Fibroblast of skin of back (primary cell): Measurements from ENCODE around the gene PPP2R3B.
A peak's percentile ranks its signal among the peaks of the same experiment; 100 is the strongest.

ENCODE experiments used
- DNase-seq: peaks from one replicate; pipeline ENCODE4 v3.0.0-alpha.2; 2013

PPP2R3B gene

DNA sequence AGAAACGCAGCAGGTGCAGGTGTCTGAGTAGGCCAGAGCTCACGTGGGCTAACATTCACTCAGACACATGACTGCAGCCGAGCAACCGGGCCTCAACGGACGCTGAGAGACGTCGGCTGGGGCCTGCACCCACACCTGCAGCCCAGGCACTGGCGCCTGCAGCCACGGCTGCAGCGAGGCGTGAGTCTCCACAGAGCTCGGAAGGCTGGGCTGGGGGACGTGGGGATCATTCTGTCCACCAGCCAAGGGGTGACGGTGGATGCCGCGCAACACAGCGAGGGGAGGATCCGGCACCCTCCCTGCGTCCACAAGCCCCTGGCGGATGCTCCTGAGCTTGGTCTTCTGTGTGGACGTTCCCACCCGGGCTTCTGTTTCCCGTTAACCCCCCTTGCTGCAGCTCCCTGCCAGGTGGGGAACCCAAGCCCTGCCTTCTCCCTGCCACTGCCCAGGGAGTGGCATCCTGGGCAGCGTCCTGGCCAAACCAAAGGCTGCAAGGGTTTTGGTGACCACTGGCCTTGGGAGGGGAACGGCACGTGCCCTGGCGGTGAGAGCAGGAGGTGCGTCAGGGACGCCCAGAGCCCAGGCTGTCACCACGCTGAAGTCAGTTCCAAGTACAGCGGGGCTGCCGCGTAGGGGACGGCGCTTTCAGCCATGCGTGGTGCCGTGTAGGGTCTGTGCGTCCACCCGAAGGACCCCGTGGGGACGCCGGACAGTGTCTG lies 16.3 kb downstream of the PPP2R3B start:
- no peak for DNase-seq

DNA sequence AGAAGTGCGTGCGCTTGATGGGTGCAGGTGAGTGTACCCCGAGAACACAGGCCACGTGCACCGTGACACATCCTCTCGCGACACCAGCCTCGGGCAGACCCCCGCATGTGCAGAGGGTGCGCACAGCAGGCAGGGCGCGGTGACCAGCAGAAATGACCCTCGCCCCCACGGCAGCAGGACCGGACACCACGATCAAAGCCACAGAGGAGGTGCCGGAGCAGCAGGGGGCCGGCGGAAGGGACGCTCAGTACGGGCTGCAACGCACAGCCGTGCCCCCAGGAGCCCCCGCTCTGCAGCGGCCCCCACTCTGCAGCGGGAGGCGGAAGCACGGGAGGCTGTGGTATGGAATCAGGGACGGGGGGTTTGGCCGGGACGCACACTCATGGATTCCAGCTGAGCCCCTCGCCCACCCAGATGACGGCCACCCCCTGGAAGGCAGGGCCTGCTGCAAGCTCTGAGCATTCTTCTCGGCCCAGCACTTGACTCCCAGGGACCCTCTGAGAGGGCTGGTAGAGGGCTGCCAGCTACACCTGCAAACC lies 17.1 kb downstream of the PPP2R3B start:
- no peak for DNase-seq

DNA sequence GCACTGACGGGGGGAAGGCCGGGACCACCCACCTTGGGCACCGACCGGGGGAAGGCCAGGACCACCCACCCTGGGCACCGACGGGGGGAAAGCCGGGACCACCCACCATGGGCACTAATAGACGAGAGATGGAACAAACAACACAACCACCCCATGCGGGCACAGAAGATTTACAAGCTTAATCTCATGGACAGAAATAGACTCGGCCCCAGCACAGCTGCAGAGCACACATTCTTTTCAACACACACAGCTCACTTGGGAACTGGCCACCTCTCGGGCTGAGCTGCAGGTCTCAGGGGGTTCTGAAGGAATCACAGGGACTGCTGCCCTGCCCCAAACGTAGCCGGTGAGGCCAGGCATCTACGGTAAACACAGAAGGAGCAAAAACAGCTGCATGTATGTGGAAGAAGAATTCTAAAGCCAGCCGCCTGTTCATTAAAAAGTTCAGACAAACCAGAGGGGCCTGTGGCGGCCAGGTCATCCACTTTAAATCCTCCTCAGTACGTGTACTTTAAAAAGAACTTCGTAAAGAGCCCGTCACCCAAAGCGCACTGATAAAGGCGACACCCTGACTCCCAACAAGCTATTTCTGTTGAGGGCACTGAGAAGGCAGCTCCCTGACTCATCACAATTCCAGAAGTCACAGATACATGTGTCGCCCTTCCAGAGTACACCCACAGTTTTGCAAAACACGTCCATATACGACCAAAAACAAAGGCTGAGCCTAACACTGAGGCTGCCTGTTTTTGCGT lies 17.7 kb downstream of the PPP2R3B start:
- peak; percentile 69 for DNase-seq

DNA sequence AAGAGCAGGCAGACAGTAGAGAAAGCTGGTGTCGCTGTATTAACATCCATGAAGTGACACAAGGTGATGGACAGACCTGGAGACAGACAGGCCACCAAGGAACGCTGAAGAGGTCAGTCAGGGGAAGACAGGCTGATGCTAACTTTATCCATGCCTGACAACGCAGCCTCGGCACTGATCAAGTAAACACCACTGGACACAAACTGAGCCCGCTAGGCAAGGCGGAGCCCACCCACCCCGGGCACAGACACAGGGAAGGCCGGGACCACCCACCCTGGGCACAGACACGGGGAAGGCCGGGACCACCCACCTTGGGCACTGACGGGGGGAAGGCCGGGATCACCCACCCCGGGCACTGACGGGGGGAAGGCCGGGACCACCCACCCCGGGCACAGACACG lies 18.8 kb downstream of the PPP2R3B start:
- DNase-seq = no peak

DNA sequence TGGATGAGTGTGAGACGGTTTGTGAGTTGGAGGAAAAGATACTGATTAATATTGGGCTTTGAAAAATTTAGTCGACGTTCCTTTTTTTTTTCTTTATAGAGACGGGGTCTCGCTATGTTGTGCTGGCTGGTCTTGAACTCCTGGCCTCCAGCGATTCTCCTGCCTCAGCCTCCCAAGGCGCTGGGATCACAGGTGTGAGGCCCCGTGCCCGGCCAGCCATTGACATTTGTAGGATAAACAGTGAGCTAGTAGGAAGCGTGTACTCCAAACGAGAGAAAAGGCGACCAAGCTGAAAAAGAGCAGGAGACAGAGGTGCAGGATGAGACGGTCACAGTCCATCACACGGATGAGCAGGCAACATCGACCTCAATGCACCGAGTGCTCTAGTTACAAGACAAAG lies 19.4 kb downstream of the PPP2R3B start:
- DNase-seq = no peak

DNA sequence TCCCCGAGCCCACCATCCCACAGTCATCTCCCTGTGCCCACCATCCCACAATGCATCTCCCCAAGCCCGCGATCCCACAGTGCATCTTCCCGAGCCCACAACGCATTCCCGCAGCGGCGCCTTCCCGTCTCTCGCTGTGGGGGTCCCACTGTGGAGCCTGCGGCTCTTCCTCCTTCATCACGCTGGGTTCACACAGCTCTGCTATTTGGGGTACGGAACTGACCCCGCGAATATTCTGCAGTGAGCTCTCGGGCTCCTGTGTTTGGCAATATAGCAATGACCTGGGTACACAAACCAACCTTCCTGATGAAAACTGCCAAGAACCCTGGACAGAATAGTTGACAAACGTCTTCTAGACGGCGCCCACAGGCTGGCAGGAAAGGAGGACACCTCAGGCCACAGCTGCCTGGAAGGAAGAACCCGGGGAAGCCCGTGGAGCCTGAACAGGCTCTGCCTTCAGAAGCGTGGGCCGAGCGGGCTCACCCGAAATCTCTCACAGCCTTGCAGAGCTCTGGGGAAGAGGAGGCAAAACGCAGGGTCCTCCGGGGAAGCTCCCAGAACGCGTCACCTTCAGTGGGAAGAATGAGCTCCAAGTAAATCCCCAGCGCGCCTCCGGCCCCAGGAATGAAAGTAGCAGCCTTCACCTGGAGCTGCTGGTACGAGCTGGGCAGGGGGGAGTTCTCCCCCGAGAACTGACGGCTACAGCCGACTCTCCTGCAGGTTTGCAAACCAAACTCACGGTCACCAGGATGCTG lies 22.9 kb downstream of the PPP2R3B start:
- no peak for DNase-seq

DNA sequence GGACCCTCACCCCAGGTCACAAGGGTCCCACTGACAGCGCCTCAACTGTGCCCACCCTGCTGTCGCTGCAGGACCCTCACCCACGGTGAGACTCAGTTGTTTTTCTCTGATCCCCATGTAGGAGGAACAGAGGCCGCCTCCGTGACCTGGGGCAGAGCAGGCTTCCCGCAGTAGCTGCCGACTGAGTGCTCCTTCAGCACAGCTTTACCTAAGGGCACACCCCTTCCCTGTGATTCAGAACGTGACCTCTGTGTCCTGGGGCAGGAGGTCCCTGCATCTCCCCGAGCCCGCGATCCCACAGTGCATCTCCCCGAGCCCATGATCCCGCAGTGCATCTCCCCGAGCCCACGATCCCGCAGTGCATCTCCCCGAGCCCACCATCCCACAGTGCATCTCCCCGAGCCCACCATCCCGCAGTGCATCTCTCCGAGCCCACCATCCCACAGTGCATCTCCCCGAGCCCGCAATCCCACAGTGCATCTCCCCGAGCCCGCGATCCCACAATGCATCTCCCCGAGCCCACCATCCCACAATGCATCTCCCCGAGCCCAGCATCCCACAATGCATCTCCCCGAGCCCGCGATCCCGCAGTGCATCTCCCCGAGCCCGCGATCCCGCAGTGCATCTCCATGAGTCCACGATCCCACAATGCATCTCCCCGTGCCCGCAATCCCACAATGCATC lies 23.6 kb downstream of the PPP2R3B start:
- DNase-seq = no peak

DNA sequence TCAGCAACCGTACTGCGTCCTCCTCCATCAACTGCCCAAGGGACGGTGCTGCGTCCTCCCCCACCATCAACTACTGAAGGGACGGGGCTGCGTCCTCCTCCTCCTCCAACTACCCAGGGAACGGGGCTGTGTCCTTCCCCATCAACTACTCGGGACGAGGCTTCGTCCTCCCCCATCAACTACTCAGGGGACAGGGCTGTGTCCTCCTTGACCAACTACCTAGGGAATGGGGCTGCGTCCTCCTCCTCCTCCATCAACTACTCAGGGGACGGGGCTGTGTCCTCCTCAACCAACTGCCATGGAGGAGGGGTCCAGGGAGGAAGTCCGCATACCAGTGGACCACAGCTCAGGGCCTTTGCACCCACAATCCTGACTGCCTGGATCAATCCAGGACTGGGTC lies 24.4 kb downstream of the PPP2R3B start:
- no peak for DNase-seq

DNA sequence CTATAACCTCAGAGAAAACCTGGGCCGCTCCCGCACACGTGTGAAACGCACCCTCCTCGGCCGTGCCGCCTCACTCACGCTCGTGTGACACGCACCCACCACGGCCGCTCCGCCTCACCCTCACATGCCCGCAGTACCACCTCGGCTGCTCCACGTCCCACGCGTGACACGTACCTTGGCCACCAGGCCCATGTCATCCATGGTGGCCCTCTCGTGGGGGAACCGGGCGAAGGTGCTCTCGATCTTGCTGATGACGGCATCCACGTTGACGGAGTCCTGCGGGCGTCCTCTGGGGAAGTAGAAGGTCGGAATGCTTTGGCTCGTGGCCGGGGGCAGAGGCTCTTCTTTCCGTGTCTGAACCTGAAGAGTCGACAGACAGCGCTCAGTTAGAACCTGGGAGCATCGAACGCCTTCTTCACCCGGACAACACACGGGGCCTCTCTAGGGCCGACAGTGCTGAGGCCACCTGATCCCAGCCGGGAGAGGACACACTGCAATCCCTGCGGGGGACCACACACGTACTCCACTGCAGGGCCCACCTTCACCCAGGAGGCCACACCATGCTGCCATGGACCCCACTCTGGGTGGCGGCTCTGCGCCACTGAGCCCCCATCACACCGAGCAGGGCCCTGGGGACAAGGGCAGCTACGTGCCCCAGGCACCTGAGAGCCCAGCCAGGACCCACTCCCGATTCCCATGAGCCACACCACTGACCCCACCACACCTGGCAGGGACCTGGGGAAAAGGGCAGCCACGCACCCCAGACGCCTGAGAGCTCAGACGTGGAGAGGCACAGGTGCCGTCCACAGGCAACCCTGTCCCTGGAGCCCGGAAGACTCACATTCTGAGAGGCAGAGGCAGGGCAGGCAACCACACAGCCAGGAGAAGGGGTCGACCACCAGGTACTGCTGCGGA lies 25.2 kb downstream of the PPP2R3B start:
- DNase-seq = no peak

DNA sequence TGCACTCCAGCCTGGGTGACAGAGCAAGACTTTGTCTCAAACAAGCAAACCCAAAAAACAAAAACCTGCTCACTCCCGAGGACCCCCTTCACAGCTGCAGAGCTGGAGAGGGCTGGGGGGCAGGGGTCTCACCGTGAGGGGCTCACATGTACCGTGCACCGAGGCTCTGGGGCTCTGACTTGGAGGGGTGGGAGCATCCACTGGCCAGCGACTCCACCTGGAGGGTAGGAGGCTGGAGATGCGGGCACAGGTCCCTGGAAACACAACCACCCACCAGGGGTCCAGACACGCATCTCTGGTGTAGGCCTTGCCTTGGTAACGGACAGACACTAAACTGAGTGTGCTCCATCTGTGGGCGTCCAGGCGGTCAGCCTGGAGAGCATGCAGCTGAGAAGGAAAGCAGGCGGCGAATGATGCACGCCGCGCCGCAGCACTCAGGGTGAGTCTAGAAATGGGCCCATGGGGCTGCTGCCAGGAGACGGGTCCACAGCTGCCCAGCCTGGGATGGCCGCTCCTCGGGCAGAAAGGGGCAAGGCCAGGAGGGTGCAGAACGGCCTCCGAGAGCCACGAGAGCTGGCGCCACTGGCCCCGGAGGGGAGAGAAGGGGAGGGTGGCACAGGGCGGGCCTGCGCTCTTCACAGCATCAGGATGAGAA lies 26.1 kb downstream of the PPP2R3B start:
- no peak for DNase-seq

DNA sequence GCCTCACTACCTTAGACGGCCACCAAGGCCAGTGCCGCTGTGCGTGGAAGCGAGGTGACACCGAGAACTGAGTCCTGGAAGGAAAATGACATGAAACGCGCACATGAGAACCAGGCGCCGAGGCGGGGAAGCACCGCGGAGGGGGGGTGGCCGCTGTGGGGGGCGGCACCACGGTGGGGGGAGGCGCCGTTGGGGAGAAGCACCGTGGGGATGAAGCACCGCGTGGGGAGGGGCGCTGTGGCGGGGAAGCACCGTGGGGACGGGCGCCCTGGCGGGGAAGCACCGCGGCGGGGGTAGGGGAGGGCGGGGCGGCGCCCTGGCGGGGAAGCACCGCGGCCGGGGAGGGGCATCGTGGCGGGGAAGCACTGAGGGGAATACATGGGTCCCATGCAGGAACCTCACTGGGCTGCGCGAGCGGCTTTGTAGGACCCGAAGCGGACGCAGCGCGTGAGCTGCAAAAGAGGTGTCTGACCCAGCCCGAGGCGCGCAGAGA lies 28.0 kb downstream of the PPP2R3B start:
- DNase-seq = no peak

DNA sequence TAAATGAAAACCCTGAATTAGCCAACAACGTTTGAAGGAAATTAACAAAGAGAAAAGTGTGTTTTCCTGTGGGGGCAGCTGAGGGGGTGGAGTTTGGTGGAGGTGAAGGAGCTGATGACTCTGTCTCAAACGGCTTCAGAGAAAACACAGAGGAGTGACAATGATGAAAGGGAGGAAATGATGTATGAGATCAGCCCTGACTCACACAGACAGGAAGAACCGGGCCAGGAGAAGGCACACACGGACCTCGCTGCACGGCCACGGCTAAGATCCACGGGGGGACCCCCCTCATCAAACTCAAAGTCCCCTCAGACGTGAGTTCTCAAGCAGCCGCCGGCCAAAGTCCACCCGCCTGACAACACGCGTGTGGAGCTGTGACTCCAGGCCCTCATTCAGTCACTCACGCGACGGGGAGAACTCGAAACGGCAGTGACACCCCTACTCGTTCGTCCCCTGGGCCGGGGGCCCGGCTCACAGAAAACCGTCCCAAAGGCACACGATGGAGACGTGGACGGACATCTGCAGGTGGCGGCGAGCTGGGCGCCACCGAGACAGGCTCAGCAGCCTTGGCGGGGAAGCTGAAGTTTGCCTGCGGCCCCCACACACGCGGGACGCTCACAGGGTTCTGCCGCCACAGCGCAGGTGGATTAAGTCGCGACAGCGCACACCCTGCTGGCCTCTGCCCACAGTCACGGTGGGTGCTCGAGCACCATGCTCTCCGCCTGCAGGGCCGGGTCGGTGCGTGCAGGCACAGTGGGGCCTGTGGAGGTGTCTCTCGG lies 28.8 kb downstream of the PPP2R3B start:
- peak; percentile 62 for DNase-seq

DNA sequence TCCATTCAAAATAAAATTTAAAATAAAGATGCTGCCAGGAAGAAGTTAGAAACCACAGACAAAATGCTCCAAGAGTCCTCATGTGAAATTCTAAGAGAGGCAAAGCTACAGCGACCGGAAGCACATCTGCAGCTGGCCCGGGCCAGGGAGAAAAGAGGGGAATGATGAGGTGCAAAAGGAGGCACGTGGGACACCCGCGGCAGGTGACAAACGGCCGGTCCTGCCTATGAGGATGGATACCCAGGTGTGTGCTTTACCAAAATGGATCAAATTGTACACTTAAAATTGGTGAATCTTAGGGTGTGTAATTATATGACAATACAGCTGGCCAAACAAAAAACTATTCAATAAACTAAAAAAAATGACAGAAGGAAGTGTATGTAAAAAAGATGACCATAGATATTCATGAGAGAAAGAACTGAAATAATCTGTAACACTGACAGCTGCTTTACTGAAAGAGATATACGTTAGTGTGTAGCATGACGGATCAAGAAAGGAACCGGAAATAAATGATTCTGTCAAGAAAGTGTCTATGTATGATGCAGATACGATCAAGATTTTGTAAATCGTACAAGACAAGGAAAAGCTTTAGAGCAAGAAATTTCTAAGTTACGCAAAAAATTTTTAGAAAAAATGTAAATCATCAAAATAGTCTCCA lies 29.5 kb downstream of the PPP2R3B start:
- no peak for DNase-seq

DNA sequence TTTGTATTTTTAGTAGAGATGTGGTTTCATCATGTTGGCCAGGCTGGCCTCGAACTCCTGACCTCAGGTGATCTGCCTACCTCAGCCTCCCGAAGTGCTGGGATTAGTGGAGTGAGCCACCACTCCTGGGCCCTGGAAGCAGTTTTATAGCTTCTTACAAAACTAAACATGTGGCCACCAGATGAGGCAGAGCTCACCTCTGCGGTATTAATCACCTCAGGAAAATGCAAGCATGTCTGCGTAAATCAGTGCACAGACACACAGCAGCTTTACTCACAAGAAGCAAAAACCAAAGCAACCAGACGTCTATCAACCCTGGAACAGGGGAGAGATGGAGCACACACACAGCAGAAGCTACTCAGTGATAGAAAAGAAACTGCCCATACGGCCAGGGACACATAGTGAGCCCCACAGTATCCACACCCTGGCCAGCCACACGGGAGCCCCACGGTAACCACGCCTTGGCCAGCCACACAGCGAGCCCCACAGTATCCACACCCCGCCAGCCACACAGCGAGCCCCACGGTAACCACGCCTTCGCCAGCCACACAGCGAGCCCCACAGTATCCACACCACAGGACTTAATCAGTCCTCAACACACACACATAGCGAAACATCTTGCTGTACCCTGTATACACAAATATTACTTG lies 30.2 kb downstream of the PPP2R3B start:
- no peak for DNase-seq

DNA sequence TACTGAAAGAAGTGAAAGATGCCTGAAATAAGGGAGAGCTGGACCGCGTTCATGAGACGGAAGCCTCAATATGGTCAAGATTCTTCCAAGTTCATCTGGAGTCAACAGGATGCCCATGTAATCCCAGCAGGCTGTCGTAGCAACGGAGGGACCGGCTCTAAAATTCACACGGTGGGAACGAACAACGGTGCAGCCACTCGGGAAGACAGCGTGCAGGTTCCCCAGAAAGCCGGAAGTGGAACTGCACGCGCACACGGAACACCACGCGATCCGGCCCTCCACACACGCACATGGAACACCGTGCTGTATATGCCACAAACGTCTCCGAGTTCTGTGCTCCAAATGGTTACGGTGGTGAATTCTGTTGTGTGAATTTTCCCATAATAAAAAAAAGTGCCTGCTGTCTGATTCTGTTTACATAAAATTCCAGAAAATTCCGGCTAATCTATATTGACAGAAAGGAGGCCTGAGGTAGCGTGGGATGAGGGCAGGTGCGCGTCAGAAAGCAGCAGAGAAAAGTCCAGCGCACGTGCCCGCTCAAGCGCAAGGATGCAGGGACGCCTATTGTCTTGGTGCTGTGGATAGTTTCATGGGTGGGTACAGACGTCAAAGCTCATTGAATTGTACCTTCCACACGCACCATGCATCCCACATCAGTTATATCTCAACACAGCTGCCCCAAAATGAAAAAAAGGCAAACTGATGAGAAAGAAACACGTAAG lies 31.2 kb downstream of the PPP2R3B start:
- DNase-seq = no peak

DNA sequence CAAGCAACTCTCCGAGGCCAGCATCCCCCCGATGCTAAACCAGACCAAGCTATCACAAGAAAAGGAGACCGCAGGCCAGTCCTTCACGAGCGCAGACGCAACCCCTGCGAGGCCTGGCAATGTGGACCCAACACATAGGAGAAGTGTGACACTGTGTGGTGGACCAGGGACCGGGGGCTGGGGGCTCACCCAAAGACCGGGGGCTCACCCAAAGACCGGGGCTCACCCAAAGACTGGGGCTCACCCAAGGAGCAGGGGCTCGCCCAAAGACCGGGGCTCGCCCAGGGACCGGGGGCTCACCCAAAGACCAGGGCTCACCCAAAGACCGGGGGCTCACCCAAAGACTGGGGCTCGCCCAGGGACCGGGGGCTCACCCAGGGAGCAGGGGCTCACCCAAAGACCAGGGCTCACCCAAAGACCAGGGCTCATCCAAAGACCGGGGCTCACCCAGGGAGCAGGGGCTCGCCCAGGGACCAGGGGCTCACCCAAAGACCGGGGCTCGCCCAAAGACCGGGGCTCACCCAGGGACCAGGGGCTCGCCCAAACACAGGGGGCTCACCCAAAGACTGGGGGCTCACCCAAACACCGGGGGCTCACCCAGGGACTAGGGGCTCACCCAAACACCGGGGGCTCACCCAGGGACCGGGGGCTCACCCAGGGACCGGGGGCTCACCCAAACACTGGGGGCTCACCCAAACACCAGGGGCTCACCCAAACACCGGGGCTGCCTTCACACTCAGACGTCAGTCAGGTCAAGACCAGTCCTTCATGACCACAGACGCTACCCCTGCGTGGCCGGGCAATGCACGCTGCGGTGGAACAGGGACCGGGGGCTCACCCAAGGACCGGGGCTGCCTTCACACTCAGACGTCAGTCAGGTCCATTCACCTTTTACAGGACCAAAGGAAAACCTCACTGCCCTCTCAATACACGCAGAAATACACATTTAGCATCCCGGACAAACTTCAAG lies 32.9 kb downstream of the PPP2R3B start:
- DNase-seq = no peak
